Loucy (cell line): ENCODE data around the gene MAPK14.

ENCODE experiments used
- H2AFZ ChIP-seq: fragments of 200-600 bp; sonication (generic); 2 replicates; pipeline ENCODE4 v1.6.0; 2016; ENCODE audit warnings: antibody characterized with exemption, mild to moderate bottlenecking, low read length, moderate library complexity
- H3F3A ChIP-seq: fragments of 200-600 bp; 2 replicates; pipeline ENCODE4 v1.6.0; 2016; ENCODE audit warnings: antibody characterized with exemption, low read depth, mild to moderate bottlenecking
- H3K27me3 ChIP-seq: fragments of 200-600 bp; sonication (generic); 2 replicates; pipeline ENCODE4 v1.6.1; 2014; ENCODE audit warnings: low read length, mild to moderate bottlenecking; ENCODE audit not compliant: insufficient read depth, poor library complexity, severe bottlenecking
- H3K36me3 ChIP-seq: fragments of 200-600 bp; sonication (generic); 2 replicates; pipeline ENCODE4 v1.6.1; 2016; ENCODE audit warnings: low read length; ENCODE audit not compliant: insufficient read depth
- H3K4me1 ChIP-seq: fragments of 200-600 bp; sonication (generic); 2 replicates; pipeline ENCODE4 v1.5.1; 2014; ENCODE audit warnings: low read length, mild to moderate bottlenecking; ENCODE audit not compliant: insufficient read depth, poor library complexity, severe bottlenecking
- H3K4me2 ChIP-seq: fragments of 200-600 bp; sonication (generic); 2 replicates; pipeline ENCODE4 v1.6.0; 2014; ENCODE audit warnings: antibody characterized with exemption, low read length, low read depth, mild to moderate bottlenecking; ENCODE audit not compliant: poor library complexity, severe bottlenecking
- H3K4me3 ChIP-seq: fragments of 200-600 bp; sonication (generic); 2 replicates; pipeline ENCODE4 v1.5.1; 2014; ENCODE audit warnings: low read length, mild to moderate bottlenecking, mixed read lengths; ENCODE audit not compliant: poor library complexity, severe bottlenecking
- H3K79me2 ChIP-seq: fragments of 200-600 bp; sonication (generic); 2 replicates; pipeline ENCODE4 v1.6.1; 2014; ENCODE audit warnings: low read length; ENCODE audit not compliant: insufficient read depth
- H3K9ac ChIP-seq: fragments of 200-600 bp; sonication (generic); 2 replicates; pipeline ENCODE4 v1.6.0; 2014; ENCODE audit warnings: mild to moderate bottlenecking, low read depth, low read length, moderate library complexity; ENCODE audit not compliant: poor library complexity, severe bottlenecking
- H3K9me2 ChIP-seq: fragments of 200-600 bp; sonication (generic); replicated peaks from 2 replicates; pipeline ENCODE4 v1.6.1; 2016; ENCODE audit warnings: low read depth, low read length, mixed read lengths
- H3K9me3 ChIP-seq: fragments of 200-600 bp; sonication (generic); 2 replicates; pipeline ENCODE4 v1.6.1; 2014; ENCODE audit warnings: mild to moderate bottlenecking, antibody characterized with exemption, low read length, low read depth; ENCODE audit not compliant: insufficient read depth
- H4K20me1 ChIP-seq: fragments of 200-600 bp; sonication (generic); 2 replicates; pipeline ENCODE4 v1.6.0; 2014; ENCODE audit warnings: antibody characterized with exemption, low read length, mild to moderate bottlenecking; ENCODE audit not compliant: insufficient read depth, poor library complexity, severe bottlenecking
- CTCF ChIP-seq: fragments of 200-600 bp; sonication (generic); conservative IDR thresholded peaks from 2 replicates; pipeline ENCODE4 v1.5.1; 2014; ENCODE audit warnings: mild to moderate bottlenecking, antibody characterized with exemption, low read length
- EZH2phosphoT487 ChIP-seq: fragments of 200-600 bp; IDR thresholded peaks from 2 replicates; pipeline ENCODE4 v1.6.1; 2018; ENCODE audit warnings: antibody characterized with exemption, mild to moderate bottlenecking, moderate library complexity, borderline replicate concordance

MAPK14 gene

GRCh38 chr6:35993150-35993549, 34.5 kb upstream of the MAPK14 start:
- Histone ChIP-seq H3K9ac (no peak overlapping the region), H3K36me3 (no peaks in the 10 kb centered on the region), H3K9me2 (no peaks in the 10 kb centered on the region), H3K79me2 (no peaks in the 10 kb centered on the region), H3K4me2 (no peak overlapping the region), H3F3A (no peaks in the 10 kb centered on the region), H2AFZ (no peak overlapping the region), H3K4me3 (no peak overlapping the region), H3K9me3 (no peaks in the 10 kb centered on the region), H3K27me3 (no peaks in the 10 kb centered on the region), H3K4me1 (no peaks in the 10 kb centered on the region), H4K20me1 (no peaks in the 10 kb centered on the region)
- TF ChIP-seq EZH2phosphoT487 (no peak), CTCF (no peak)

DNA sequence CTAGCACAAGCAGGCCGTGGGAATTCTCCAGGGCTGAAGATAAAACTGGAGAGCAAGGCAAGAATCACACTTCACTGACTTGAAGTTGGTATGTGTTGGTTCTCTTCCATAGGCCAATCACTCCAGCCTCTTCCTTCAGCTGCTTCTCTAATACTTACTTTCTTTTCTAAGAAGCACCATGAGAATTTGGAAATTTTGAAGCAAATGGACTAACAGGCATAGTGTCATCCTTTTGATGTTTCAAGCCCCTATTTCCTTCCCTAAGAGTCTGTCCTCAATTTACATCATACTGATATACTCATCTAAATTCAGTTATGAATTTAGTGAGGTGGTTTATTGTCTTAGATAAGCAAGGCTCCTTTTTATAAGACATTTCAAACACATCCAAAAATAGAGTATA, 27.2 kb upstream of the MAPK14 start:
- Histone ChIP-seq H2AFZ (no peak overlapping the region), H3K9ac (no peak overlapping the region), H3K9me2 (no peaks in the 10 kb centered on the region), H4K20me1 (no peaks in the 10 kb centered on the region), H3K4me2 (no peak overlapping the region), H3K4me1 (no peaks in the 10 kb centered on the region), H3K9me3 (no peaks in the 10 kb centered on the region), H3K4me3 (no peak overlapping the region), H3K36me3 (no peaks in the 10 kb centered on the region), H3K79me2 (no peaks in the 10 kb centered on the region), H3F3A (no peaks in the 10 kb centered on the region), H3K27me3 (no peaks in the 10 kb centered on the region)
- TF ChIP-seq CTCF (no peak), EZH2phosphoT487 (no peak)

DNA sequence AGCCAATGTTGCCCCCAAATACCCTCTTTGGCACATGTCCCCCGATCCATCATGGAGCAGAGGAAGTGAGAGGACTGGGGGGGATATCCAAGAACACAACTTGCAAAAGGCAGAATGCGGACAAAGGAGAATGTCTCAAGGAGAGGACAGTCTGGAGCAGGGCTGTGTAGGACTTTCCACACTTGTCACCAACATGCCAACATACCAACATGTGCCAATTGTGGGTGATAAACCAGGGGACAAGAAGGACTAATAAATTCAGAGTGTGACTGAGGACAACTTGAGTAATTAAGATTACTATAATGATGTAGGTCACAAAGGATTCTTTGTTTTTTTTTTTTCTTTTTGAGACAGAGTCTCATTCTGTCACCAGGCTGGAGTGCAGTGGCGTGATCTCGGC, 11.9 kb upstream of the MAPK14 start:
- H2AFZ ChIP-seq = no peak overlapping the region
- H3F3A ChIP-seq = no peaks in the 10 kb centered on the region
- no peak overlapping the region for H3K4me2 ChIP-seq
- no peaks in the 10 kb centered on the region for H3K9me2 ChIP-seq
- H3K4me1 ChIP-seq = no peaks in the 10 kb centered on the region
- TF ChIP-seq CTCF = no peak
- no peak for TF ChIP-seq EZH2phosphoT487
- H4K20me1 ChIP-seq = no peaks in the 10 kb centered on the region
- no peaks in the 10 kb centered on the region for H3K27me3 ChIP-seq
- H3K79me2 ChIP-seq = no peaks in the 10 kb centered on the region
- H3K9ac ChIP-seq = no peak overlapping the region
- no peak overlapping the region for H3K4me3 ChIP-seq
- no peaks in the 10 kb centered on the region for H3K9me3 ChIP-seq
- no peaks in the 10 kb centered on the region for H3K36me3 ChIP-seq
